Measurements from ENCODE around the gene CDH4.

- TF ChIP-seq CTCF (IDR thresholded peaks at IDR 0.05; ENCODE audit: insufficient read depth, low read depth, low read length) (no peak), EZH2 (IDR thresholded peaks at IDR 0.05; ENCODE audit: insufficient read depth, low read length) (no peak)
Measured at GRCh38 chr20:61661583-61661982, 409.5 kb downstream of the CDH4 start.

All from astrocyte (in vitro differentiated cells and primary cell).